Measurements from ENCODE around the gene TRAPPC3.

The TRAPPC3 gene

DNA sequence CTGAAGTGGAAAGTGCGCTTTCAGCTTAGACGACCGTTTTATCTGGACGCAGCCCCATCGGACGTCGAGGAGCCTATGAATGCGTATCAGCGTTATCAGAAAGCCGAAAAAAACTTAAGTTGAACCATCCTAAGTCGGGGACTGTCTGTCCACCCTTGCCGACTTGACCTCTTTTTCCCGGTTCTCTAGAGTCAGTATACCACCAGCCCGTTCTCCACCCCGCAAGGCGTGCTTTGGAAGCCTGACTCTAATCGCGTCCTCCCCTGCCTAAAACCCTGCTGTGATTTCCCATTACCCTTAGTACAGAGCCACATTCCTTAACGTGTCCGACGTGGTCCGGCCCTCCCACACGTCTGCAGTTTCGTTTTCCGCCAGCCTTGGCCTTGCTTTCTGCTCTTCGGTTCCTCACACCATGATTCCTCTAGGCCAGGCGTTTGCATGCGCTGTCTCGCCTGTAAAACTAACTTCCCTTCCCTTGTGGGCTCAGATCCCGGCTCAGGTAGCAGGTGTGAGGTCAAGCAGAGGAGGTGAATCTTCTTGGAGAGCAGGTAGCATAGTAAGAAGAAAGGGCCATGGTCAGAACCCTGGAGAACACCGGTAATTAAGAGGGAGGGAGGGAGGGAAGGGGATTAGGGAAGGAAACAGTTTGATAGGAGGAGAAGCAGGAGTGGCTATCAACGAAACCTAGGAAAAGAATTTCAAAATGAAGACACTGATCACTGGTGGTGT is 59.7 kb downstream of the TRAPPC3 start:
- intact Hi-C loops (cut with DNase I): loop anchor here (5.0 kb wide), 2 partner anchors 157 to 207 kb away; partner anchors contain the start of genes AGO1 and AGO3
- peak in 3 of 10 donors; percentile 19 to 69 (median 67) for DNase-seq

DNA sequence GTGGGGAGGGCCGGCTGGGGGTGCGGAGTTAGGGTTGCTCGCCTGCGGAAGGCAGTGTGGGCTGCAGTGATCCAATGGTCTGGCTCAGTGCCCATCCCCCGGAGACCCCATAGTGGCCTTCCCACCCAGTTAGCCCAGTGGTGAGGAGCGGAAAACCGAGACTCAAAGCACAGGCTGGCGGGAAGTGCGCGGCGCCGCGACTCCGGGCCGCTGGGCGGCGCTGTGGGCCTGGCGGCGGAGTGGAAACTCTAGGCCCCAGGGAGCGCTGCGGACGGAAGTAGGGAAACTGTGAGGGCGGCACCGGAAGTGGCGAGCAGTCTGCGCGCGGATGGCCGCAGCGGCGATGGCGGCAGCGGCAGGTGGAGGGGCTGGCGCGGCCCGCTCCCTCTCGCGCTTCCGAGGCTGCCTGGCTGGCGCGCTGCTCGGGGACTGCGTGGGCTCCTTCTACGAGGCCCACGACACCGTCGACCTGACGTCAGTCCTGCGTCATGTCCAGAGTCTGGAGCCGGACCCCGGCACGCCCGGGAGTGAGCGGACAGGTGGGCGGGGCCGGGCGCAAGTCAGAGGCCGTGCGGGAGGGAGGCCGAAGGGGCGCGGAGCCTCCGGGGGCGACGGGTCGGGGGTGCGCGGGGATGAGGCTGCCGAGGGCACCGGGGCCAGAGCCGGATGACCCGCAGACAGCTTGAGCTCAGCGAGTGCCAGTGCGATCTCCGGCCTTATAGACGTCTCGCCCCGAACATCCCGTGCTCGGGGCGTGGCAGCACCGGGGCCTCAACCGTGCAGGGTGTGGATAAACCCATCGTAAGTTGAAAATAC is 60.5 kb downstream of the TRAPPC3 start, which contains the start of gene ADPRS:
ADPRS (plus strand) TSS at position 316 of the 816 bp plus-strand sequence; CDS start at position 329, 13 bp downstream.
- intact Hi-C loops (cut with DNase I): loop anchor here (5.0 kb wide), 2 partner anchors 156 to 206 kb away; partner anchors contain the start of genes AGO1 and AGO3

DNA sequence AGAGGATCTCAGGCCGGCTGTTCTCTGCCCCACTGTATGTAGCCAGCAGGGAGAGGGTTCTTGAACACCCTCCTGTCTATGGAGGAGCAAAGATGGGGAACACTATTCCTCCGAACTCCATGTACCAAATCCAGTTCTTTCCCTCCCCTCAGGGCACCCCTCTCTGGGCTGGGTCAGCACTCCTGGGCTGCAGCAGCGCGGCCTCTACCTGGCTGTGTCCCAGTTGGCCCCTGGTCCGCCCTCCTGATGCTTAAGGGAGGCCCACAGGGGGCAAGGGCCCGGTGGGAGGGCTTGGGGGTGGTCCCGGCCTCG is 61.1 kb downstream of the TRAPPC3 start:
- intact Hi-C loops (cut with DNase I): loop anchor here (5.0 kb wide), 2 partner anchors 156 to 206 kb away; partner anchors contain the start of genes AGO1 and AGO3
- DNase-seq: no peak

More for the DNA sequence above, 60.5 kb downstream of the TRAPPC3 start, which contains the start of gene ADPRS:
- DNase-seq: peak; percentile 85 to 99 (median 89)

DNA sequence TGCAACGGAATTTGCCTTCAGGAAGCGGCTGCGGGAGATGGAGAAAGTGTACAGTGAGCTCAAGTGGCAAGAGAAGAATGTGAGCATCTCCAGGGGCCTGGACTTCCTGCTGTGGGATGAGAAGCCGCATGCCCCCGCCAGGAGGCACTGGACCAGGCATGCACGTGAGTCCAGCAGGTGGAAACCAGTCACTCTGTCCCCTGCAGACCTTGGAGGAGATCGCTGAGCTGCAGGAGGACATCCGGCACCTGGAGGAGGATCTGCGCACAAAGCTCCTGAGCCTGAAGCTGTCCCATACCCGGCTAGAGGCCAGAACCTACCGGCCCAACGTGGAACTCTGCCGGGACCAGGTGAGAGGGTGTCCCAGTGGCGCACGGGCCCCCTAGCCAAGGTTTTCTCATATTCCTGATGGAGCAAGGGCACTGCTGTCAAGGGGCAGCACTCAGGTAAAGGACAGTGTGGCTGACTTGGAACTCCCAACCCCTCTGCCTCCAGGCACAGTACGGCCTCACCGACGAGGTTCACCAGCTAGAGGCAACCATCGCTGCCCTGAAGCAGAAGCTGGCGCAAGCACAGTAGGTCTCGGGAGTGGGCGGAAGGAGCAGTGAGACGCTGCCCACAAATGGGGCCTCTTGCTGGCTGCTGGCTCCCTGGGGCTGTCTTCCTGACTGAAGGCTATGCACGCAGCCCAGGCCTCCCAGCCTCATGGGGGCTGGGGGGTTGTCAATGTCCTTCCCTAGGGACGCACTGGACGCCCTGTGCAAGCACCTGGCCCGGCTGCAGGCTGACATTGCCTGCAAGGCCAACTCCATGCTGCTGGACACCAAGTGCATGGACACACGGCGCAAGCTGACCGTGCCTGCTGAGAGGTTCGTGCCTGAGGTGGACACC is 61.8 kb downstream of the TRAPPC3 start:
- intact Hi-C loops (cut with DNase I): loop anchor here (5.0 kb wide), 2 partner anchors 155 to 205 kb away; partner anchors contain the start of genes AGO1 and AGO3
- peak in 2 of 10 donors; percentile 80 to 83 for DNase-seq

Measured in posterior cingulate gyrus (tissue), 11 donors.